HFF-Myc (cell line): ENCODE results near the gene WSCD2.

Experiments
- DNase-seq: peaks from one replicate; pipeline ENCODE4 v3.0.0-alpha.2; 2011; ENCODE audit warnings: low read depth; ENCODE audit errors: extremely low read depth
- H3K4me3 ChIP-seq: replicated peaks from 2 replicates; pipeline ENCODE4 v1.5.1; 2011; ENCODE audit warnings: low read depth, mild to moderate bottlenecking, control low read depth, low read length
- CTCF ChIP-seq: IDR thresholded peaks from 2 replicates; pipeline ENCODE4 v1.5.1; 2012; ENCODE audit warnings: mild to moderate bottlenecking, low read depth, low read length, control low read depth; ENCODE audit errors: missing control alignments

Gene WSCD2

GRCh38 chr12:108119126-108119973 lies 9.7 kb upstream of the WSCD2 start:
- no peak for DNase-seq
- TF ChIP-seq CTCF, result no peak
- no peak overlapping the region for H3K4me3 ChIP-seq

GRCh38 chr12:108119974-108120862 lies 8.9 kb upstream of the WSCD2 start:
- DNase-seq, result no peak
- no peak for TF ChIP-seq CTCF
- no peak overlapping the region for H3K4me3 ChIP-seq

GRCh38 chr12:108120863-108121165 lies 8.3 kb upstream of the WSCD2 start:
- TF ChIP-seq CTCF, result no peak
- no peak overlapping the region for H3K4me3 ChIP-seq
- no peak for DNase-seq

- TF ChIP-seq CTCF, result no peak
- no peak overlapping the region for H3K4me3 ChIP-seq
- no peak for DNase-seq
Measured at GRCh38 chr12:108121320-108121719, 7.8 kb upstream of the WSCD2 start.

GRCh38 chr12:108121728-108122471 lies 7.2 kb upstream of the WSCD2 start:
- H3K4me3 ChIP-seq, result no peak overlapping the region
- no peak for TF ChIP-seq CTCF
- DNase-seq, result no peak

GRCh38 chr12:108122644-108123043 lies 6.4 kb upstream of the WSCD2 start:
- H3K4me3 ChIP-seq, result no peak overlapping the region
- TF ChIP-seq CTCF, result no peak
- DNase-seq, result no peak
